HepG2 (cell line): ENCODE results near the gene EIF4G1.

ENCODE experiments used
- ISX ChIP-seq: sonication (generic); formaldehyde crosslinking; conservative IDR thresholded peaks from 2 replicates; pipeline ENCODE4 v1.5.0; 2020; ENCODE audit warnings: missing genetic modification reagents
- MEF2D ChIP-seq: sonication (generic); formaldehyde crosslinking; IDR thresholded peaks from 2 replicates; pipeline ENCODE4 v1.5.1; 2020; ENCODE audit warnings: mild to moderate bottlenecking, missing genetic modification reagents
- MYC ChIP-seq: sonication (generic); formaldehyde crosslinking; IDR thresholded peaks from 2 replicates; pipeline ENCODE4 v1.9.0; 2021; ENCODE audit warnings: missing genetic modification reagents, borderline replicate concordance
- PCBP1 ChIP-seq: fragments of 200-400 bp; formaldehyde crosslinking; IDR thresholded peaks from 2 replicates; pipeline ENCODE4 v1.6.1; 2017; ENCODE audit warnings: mild to moderate bottlenecking, low read depth, low read length, borderline replicate concordance
- POLR2A ChIP-seq, 2 experiments: IDR thresholded peaks; 2 replicates each; pipeline ENCODE4 v1.6.1; 2011; ENCODE audit warnings: low read depth in 2 of 2, low read length in 2 of 2, mild to moderate bottlenecking in 1 of 2, moderate library complexity in 1 of 2; ENCODE audit not compliant: insufficient read depth in 1 of 2
- TAF1 ChIP-seq: sonication (generic); formaldehyde crosslinking; IDR thresholded peaks from 2 replicates; pipeline ENCODE4 v1.4.0; 2020; ENCODE audit warnings: missing genetic modification reagents
- ZNF367 ChIP-seq: sonication (generic); formaldehyde crosslinking; IDR thresholded peaks from 2 replicates; pipeline ENCODE4 v1.4.0; 2020; ENCODE audit warnings: missing genetic modification reagents, borderline replicate concordance
- TF ChIP-seq, protein P1 (sequence below): sonication (generic); formaldehyde crosslinking; IDR thresholded peaks from 2 replicates; pipeline ENCODE4 v1.9.0; 2021; ENCODE audit warnings: missing genetic modification reagents, mild to moderate bottlenecking, borderline replicate concordance
- TF ChIP-seq, protein P2 (sequence below): sonication (generic); formaldehyde crosslinking; IDR thresholded peaks from 2 replicates; pipeline ENCODE4 v1.5.0; 2020; ENCODE audit warnings: mild to moderate bottlenecking, missing genetic modification reagents, moderate library complexity
- TF ChIP-seq, protein P3 (sequence below): sonication (generic); formaldehyde crosslinking; IDR thresholded peaks from 2 replicates; pipeline ENCODE4 v1.4.0; 2020; ENCODE audit warnings: missing genetic modification reagents
- TF ChIP-seq, protein P4 (sequence below): sonication (generic); formaldehyde crosslinking; IDR thresholded peaks from 2 replicates; pipeline ENCODE4 v1.8.0; 2022; ENCODE audit warnings: mild to moderate bottlenecking, missing genetic modification reagents
- TF ChIP-seq, protein P5 (sequence below): conservative IDR thresholded peaks from 2 replicates; pipeline ENCODE4 v1.6.1; 2018; ENCODE audit warnings: missing genetic modification reagents

DNA sequence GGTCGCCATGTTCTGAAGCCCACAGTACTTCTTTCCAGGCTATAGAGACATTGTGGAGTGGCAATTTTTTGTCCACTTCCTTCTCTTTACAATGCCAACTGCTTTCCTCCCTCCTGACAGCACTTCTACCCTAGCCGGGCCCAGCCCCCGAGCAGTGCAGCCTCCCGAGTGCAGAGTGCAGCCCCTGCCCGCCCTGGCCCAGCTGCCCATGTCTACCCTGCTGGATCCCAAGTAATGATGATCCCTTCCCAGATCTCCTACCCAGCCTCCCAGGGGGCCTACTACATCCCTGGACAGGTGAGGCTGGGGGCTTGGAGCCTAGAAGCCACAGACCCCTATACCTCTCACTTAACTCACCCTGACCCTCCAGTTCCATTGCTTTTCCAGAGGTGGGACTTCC, 2.8 kb downstream of the EIF4G1 start:
- TF ChIP-seq ISX (CRISPR knock-in tag) (no peak), ZNF367 (CRISPR knock-in tag) (no peak), MEF2D (CRISPR knock-in tag) (no peak), POLR2A (IDR thresholded peaks at IDR 0.05; ENCODE audit: insufficient read depth in 1 of 2, low read depth in 2 of 2, low read length in 2 of 2) (no peak; a peak in 1 of 4 replicates), MYC (CRISPR knock-in tag) (no peak), PCBP1 (no peak), TAF1 (CRISPR knock-in tag) (no peak)
- TF ChIP-seq, protein P1, sequence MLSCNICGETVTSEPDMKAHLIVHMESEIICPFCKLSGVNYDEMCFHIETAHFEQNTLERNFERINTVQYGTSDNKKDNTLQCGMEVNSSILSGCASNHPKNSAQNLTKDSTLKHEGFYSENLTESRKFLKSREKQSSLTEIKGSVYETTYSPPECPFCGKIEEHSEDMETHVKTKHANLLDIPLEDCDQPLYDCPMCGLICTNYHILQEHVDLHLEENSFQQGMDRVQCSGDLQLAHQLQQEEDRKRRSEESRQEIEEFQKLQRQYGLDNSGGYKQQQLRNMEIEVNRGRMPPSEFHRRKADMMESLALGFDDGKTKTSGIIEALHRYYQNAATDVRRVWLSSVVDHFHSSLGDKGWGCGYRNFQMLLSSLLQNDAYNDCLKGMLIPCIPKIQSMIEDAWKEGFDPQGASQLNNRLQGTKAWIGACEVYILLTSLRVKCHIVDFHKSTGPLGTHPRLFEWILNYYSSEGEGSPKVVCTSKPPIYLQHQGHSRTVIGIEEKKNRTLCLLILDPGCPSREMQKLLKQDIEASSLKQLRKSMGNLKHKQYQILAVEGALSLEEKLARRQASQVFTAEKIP = no peak
- TF ChIP-seq, protein P2, sequence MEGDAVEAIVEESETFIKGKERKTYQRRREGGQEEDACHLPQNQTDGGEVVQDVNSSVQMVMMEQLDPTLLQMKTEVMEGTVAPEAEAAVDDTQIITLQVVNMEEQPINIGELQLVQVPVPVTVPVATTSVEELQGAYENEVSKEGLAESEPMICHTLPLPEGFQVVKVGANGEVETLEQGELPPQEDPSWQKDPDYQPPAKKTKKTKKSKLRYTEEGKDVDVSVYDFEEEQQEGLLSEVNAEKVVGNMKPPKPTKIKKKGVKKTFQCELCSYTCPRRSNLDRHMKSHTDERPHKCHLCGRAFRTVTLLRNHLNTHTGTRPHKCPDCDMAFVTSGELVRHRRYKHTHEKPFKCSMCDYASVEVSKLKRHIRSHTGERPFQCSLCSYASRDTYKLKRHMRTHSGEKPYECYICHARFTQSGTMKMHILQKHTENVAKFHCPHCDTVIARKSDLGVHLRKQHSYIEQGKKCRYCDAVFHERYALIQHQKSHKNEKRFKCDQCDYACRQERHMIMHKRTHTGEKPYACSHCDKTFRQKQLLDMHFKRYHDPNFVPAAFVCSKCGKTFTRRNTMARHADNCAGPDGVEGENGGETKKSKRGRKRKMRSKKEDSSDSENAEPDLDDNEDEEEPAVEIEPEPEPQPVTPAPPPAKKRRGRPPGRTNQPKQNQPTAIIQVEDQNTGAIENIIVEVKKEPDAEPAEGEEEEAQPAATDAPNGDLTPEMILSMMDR (CRISPR knock-in tag) = no peak
- TF ChIP-seq, protein P3, sequence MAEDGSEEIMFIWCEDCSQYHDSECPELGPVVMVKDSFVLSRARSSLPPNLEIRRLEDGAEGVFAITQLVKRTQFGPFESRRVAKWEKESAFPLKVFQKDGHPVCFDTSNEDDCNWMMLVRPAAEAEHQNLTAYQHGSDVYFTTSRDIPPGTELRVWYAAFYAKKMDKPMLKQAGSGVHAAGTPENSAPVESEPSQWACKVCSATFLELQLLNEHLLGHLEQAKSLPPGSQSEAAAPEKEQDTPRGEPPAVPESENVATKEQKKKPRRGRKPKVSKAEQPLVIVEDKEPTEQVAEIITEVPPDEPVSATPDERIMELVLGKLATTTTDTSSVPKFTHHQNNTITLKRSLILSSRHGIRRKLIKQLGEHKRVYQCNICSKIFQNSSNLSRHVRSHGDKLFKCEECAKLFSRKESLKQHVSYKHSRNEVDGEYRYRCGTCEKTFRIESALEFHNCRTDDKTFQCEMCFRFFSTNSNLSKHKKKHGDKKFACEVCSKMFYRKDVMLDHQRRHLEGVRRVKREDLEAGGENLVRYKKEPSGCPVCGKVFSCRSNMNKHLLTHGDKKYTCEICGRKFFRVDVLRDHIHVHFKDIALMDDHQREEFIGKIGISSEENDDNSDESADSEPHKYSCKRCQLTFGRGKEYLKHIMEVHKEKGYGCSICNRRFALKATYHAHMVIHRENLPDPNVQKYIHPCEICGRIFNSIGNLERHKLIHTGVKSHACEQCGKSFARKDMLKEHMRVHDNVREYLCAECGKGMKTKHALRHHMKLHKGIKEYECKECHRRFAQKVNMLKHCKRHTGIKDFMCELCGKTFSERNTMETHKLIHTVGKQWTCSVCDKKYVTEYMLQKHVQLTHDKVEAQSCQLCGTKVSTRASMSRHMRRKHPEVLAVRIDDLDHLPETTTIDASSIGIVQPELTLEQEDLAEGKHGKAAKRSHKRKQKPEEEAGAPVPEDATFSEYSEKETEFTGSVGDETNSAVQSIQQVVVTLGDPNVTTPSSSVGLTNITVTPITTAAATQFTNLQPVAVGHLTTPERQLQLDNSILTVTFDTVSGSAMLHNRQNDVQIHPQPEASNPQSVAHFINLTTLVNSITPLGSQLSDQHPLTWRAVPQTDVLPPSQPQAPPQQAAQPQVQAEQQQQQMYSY (CRISPR knock-in tag) = no peak
- TF ChIP-seq, protein P4, sequence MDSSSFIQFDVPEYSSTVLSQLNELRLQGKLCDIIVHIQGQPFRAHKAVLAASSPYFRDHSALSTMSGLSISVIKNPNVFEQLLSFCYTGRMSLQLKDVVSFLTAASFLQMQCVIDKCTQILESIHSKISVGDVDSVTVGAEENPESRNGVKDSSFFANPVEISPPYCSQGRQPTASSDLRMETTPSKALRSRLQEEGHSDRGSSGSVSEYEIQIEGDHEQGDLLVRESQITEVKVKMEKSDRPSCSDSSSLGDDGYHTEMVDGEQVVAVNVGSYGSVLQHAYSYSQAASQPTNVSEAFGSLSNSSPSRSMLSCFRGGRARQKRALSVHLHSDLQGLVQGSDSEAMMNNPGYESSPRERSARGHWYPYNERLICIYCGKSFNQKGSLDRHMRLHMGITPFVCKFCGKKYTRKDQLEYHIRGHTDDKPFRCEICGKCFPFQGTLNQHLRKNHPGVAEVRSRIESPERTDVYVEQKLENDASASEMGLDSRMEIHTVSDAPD (CRISPR knock-in tag) = no peak
- TF ChIP-seq, protein P5, sequence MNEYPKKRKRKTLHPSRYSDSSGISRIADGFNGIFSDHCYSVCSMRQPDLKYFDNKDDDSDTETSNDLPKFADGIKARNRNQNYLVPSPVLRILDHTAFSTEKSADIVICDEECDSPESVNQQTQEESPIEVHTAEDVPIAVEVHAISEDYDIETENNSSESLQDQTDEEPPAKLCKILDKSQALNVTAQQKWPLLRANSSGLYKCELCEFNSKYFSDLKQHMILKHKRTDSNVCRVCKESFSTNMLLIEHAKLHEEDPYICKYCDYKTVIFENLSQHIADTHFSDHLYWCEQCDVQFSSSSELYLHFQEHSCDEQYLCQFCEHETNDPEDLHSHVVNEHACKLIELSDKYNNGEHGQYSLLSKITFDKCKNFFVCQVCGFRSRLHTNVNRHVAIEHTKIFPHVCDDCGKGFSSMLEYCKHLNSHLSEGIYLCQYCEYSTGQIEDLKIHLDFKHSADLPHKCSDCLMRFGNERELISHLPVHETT (CRISPR knock-in tag) = no peak
